ENCODE results near the gene OSBPL6.

OSBPL6 gene

GRCh38 chr2:178242552-178242883 is 48.2 kb downstream of the OSBPL6 start:
- no peak for DNase-seq

GRCh38 chr2:178243961-178244360 is 49.6 kb downstream of the OSBPL6 start:
- no peak for DNase-seq

DNA sequence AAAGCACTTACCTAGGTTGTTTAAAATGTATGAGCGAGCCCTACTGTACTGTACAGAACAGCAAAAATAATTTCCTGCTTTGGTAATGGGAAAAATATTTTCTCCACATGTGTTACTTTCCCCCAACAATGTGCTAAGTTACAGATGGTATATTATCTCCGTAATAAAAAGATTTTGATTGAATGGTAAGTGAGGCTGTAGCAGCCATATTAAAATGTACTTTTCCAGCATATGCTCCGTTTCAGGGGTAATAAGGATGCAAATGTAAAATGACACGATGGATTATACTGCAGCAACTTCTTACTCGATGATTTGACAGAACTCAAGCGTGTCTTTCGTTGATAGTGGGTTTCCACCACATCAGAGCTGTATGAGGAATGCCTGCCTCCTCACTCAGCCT is 50.5 kb downstream of the OSBPL6 start:
- no peak for DNase-seq

GRCh38 chr2:178246696-178247095 is 52.4 kb downstream of the OSBPL6 start:
- no peak for DNase-seq

GRCh38 chr2:178247250-178247649 is 52.9 kb downstream of the OSBPL6 start:
- no peak for DNase-seq

GRCh38 chr2:178250429-178250828 is 56.1 kb downstream of the OSBPL6 start:
- DNase-seq, result no peak

- DNase-seq, result no peak
These were observed 57.0 kb downstream of the OSBPL6 start for GRCh38 chr2:178251151-178251955.

GRCh38 chr2:178256382-178257042 is 62.2 kb downstream of the OSBPL6 start:
- no peak for DNase-seq

DNA sequence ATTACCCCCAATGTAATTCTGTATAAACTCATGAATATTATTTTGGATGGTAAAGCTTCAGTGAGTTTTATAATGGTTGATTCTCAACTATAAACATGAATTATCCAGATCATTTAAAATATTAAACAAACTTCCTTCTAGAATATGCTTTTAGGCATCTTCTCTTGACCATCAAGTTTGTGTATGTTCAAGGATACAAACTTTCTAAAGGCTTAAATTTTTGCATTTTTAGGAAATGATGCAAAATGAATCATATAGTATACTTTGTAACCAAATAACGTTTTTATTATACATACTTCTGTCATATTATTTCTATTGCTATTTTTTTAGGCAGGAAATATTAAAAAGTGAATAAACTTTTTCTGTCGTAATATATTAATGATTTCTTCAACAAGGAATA is 62.8 kb downstream of the OSBPL6 start:
- DNase-seq, result no peak

DNA sequence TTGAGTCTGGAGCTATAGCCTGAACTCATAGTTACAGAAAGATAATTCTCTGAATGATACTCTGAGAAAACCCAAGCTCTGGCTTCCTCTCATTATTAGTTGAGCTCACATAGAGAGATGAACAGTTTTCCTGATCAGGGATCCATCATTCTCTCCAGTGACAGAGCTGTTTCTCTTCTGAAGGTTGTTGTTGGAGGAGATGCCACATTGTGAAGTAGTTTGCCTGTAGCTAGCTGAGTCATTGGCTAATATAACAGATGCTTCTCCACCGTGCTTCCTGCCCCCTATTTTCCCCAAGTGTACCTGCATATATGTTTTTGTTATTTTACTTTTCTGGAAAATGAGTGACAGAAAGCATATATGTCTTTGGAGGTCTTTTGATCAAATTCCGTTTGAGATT is 64.6 kb downstream of the OSBPL6 start:
- no peak for DNase-seq

DNA sequence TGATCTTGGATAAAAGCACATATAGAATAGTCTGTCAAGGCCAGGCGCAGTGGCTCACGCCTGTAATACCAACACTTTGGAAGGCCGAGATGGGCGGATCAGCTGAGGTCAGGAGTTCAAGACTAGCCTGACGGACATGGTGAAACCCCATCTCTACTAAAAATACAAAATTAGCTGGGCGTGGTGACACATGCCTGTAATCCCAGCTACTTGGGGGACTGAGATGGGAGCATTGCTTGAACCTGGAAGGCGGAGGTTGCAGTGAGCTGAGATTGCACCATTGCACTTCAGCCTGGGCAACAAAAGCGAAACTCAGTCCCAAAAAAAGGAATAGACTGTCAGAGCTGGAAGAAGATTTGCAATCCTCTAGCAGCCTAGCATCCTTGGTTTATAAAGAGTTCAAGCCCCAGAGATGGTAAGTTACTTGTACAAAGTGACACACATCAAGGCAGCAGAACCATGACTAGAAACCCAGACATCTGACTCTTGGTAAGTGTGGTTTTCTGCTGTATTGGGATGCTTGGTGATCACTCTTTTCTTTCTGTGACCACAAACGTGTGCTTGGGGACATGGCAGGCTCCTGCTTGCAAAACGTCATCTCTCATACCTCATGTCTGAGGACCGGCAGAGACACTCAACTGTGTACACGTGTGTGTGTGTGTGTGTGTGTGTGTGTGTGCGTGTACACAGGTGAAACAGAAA is 69.0 kb downstream of the OSBPL6 start:
- DNase-seq, result no peak

GRCh38 chr2:178264211-178264610 is 69.9 kb downstream of the OSBPL6 start:
- DNase-seq, result no peak

DNA sequence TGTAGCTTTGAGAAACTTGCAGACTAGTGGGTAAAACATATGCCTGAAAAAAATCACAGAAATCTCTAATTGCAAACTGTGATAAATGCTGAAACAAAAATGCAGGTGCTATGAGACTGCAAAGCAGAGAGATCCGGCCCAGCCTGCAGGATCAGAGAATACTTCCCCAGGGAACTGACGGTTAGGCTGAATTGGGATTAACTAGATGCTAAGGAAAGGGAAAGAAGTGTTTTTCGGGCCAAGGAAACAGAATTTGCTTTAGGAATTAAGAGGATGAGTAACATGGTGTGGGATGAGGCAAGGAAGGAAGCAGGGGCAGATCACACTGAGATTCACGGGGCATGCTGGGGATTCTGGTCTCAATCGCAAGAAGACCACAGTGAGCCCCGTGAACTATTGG is 71.5 kb downstream of the OSBPL6 start:
- no peak for DNase-seq

GRCh38 chr2:178266445-178266844 is 72.1 kb downstream of the OSBPL6 start:
- DNase-seq, result no peak

DNA sequence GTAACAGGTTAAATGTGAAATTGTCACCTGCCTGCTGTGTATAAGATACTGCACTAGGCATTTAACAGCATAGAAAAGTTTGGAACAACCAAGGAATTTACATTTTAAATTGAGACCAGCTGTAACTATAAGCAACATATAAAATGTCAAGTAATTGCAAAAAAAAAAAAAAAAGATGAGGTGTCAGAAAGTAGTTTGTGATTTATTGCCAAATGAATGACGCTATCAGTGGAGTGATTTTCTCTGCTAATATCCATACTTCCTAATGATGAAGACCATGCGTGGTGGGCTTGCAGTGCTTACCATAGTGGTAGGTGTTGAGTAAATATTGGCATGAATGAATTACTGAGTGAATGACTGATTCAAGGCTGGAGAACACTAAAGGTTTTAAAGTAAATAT is 73.3 kb downstream of the OSBPL6 start:
- no peak for DNase-seq

GRCh38 chr2:178268435-178268834 is 74.1 kb downstream of the OSBPL6 start:
- no peak for DNase-seq

GRCh38 chr2:178269438-178270224 is 75.3 kb downstream of the OSBPL6 start:
- no peak for DNase-seq

DNA sequence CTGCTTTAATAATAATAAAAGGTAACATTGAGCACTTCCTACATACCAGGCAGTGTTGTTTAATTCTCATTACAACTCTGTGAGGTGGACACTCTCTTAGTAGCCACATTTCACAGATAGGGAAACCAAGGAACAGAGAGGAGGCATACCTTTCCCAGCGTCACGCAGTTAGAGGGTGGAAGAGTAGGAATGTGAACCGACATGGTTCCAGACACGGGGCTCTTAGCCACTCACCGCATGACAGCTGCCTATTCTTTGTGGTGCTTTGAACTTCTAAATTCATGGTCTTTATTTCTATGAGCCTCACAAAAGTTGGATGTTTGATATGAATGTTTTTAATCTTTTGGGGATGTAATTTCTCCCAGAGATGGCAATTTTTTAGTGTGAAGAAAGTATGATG is 76.0 kb downstream of the OSBPL6 start:
- no peak for DNase-seq

- no peak for DNase-seq
These were observed 76.8 kb downstream of the OSBPL6 start for GRCh38 chr2:178271094-178271493.

- no peak for DNase-seq
These were observed 77.5 kb downstream of the OSBPL6 start for GRCh38 chr2:178271629-178272333.

- no peak for DNase-seq
These were observed 79.6 kb downstream of the OSBPL6 start for GRCh38 chr2:178273787-178274360.

GRCh38 chr2:178275600-178275999 is 81.3 kb downstream of the OSBPL6 start:
- DNase-seq, result no peak

Data from activated CD4-positive, alpha-beta T cell treated with anti-CD3 and anti-CD28 coated beads, Interleukin-2, amount 50 U/mL, for 1 hour (primary cell).